Mucosa of descending colon (tissue), 3 donors: ENCODE measurements around the gene ALPK3. TPM values are rescaled to one million over a fixed set of nuclear protein-coding genes. Genes with fewer than 3 reads are reported as not detected.

Experiments used
- ATAC-seq: fragments of 200-7000 bp; cut with Tn5 transposase; one replicate; pipeline ENCODE4 v1.9.1; 2020; ENCODE audit warnings: mild to moderate bottlenecking, moderate library complexity
- DNase-seq, 3 donors: peaks; one replicate each; pipeline ENCODE4 v3.0.0-alpha.2; 2020
- H3K36me3 ChIP-seq: fragments of 200-600 bp; one replicate; pipeline ENCODE4 v1.8.0; 2021; ENCODE audit warnings: low read depth, mild to moderate bottlenecking
- H3K4me1 ChIP-seq: fragments of 200-600 bp; one replicate; pipeline ENCODE4 v1.8.0; 2021; ENCODE audit warnings: low read depth, mild to moderate bottlenecking
- H3K4me3 ChIP-seq: fragments of 200-600 bp; one replicate; pipeline ENCODE4 v1.8.0; 2021; ENCODE audit warnings: mild to moderate bottlenecking
- H3K9me3 ChIP-seq: fragments of 200-600 bp; one replicate; pipeline ENCODE4 v1.8.0; 2021; ENCODE audit warnings: mild to moderate bottlenecking
- CTCF ChIP-seq: fragments of 200-600 bp; IDR thresholded peaks from one replicate; pipeline ENCODE4 v1.8.0; 2022; ENCODE audit warnings: antibody characterized with exemption, mild to moderate bottlenecking
- intact Hi-C, 2 donors: fragments of 100-400 bp; cut with DNase I in 1 of 2; cut with micrococcal nuclease in 1 of 2; formaldehyde crosslinking; loops; one replicate each; pipeline versions ENCODE4 v1.11.0 to v1.11.1; 2022; cut with DNase I, micrococcal nuclease
- total RNA-seq, 3 donors: library from RNA; stranded (reverse); fragmentation: NEBNext Ultra II Directional in 2 of 3; extraction: Animal tissue kit (Norgen Biotek cat#: 25700) in 2 of 3; gene quantifications; one replicate each; pipeline versions ENCODE4 v1.2.1 to v1.2.4, GENCODE V29; 2021 to 2023
- donor health status: DM: no; HTN: no; CAD: no; lungs with moderate emphysema.
- donor health status: DM: no; HTN: no; CAD: no.
- donor health status: DM: no; HTN: yes; CAD: no.

The ALPK3 gene
- total RNA-seq, 3 donors from 2014 or later = 1.3 to 15.3 (median 1.9) TPM

GRCh38 chr15:84778194-84778593, 39.0 kb upstream of the ALPK3 start:
- ATAC-seq (no peak), DNase-seq (no peak)
- no peak for TF ChIP-seq CTCF
- Histone ChIP-seq H3K9me3 (no peaks in the 10 kb centered on the region), H3K36me3 (no peaks in the 10 kb centered on the region), H3K4me3 (no peak overlapping the region), H3K4me1 (no peaks in the 10 kb centered on the region)
- intact Hi-C loops = no loop called here

GRCh38 chr15:84780492-84780891, 36.7 kb upstream of the ALPK3 start:
- Histone ChIP-seq H3K9me3 (no peaks in the 10 kb centered on the region), H3K4me1 (no peaks in the 10 kb centered on the region), H3K4me3 (no peak overlapping the region), H3K36me3 (peaks cover 9% of the 10 kb centered on the region)
- intact Hi-C loops = no loop called here
- no peak for DNase-seq
- ATAC-seq = no peak
- no peak for TF ChIP-seq CTCF

GRCh38 chr15:84781495-84781894, 35.7 kb upstream of the ALPK3 start:
- intact Hi-C loops = no loop called here
- H3K4me3 ChIP-seq = no peak overlapping the region
- no peak for TF ChIP-seq CTCF
- peaks cover 9% of the 10 kb centered on the region for H3K36me3 ChIP-seq
- H3K9me3 ChIP-seq = no peaks in the 10 kb centered on the region
- ATAC-seq (no peak), DNase-seq (no peak)
- H3K4me1 ChIP-seq = no peaks in the 10 kb centered on the region

GRCh38 chr15:84782346-84782745, 34.8 kb upstream of the ALPK3 start:
- Histone ChIP-seq H3K9me3 (no peaks in the 10 kb centered on the region), H3K36me3 (peaks cover 9% of the 10 kb centered on the region), H3K4me3 (no peak overlapping the region), H3K4me1 (no peaks in the 10 kb centered on the region)
- no peak for TF ChIP-seq CTCF
- no peak for ATAC-seq
- intact Hi-C loops = no loop called here
- DNase-seq = no peak

- no peaks in the 10 kb centered on the region for H3K9me3 ChIP-seq
- H3K36me3 ChIP-seq = peaks cover 9% of the 10 kb centered on the region
- TF ChIP-seq CTCF = no peak
- no peak overlapping the region for H3K4me3 ChIP-seq
- intact Hi-C loops = no loop called here
- no peak for DNase-seq
- no peaks in the 10 kb centered on the region for H3K4me1 ChIP-seq
- ATAC-seq = peak; percentile 14
Measured at GRCh38 chr15:84783493-84784251, 33.5 kb upstream of the ALPK3 start.

GRCh38 chr15:84784262-84784661, 32.9 kb upstream of the ALPK3 start:
- ATAC-seq (no peak), DNase-seq (no peak)
- no peak for TF ChIP-seq CTCF
- H3K36me3 ChIP-seq = peaks cover 9% of the 10 kb centered on the region
- no peaks in the 10 kb centered on the region for H3K9me3 ChIP-seq
- intact Hi-C loops = no loop called here
- H3K4me3 ChIP-seq = no peak overlapping the region
- H3K4me1 ChIP-seq = no peaks in the 10 kb centered on the region
